ENCODE measurements around the gene SLC9B2. TPM values are rescaled to one million over a fixed set of nuclear protein-coding genes. Genes with fewer than 3 reads are reported as not detected.

Gene SLC9B2
- total and polyA plus RNA-seq, 10 of the 15 experiments (the other 5 are each of a cell fraction or from before 2014, with no cell fraction given) = 8.9 to 32.5 (median 25.3) TPM

DNA sequence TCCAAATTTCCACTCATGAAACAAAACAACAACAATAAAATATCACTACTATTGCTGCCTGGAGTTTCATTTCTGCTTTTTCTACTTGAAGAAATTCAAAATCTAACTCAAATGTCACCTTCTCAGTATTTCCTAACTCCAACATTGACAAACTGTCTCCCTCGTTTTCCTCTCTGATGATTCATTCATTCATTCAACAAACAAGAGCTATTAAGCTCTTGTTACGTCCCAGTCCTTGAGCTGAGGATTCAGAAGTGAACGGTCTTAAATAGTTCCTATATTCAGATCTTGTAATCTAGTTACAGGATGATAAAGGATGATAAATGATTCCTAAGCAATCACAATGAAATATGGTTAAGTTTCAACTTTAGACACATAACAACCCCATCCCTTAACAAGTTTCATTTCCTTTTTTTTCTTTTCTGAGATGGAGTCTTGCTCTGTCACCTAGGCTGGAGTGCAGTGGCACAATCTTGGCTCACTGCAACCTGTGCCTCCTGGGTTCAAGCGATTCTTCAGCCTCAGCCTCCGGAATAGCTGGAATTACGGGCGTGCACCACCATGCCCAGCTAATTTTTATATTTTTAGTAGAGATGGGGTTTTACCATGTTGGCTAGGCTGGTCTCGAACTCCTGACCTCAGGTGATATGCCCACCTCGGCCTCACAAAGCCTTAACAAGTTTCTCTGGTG, 1.7 kb downstream of the SLC9B2 start:
- ChIA-PET POLR2A (interaction anchor here (0.5 to 0.8 kb wide), 2 partner anchors 23 to 66 kb away, joined by 3 read pairs; no protein-coding TSS in a partner anchor), SMC1A (ENCODE audit: uncharacterized antibody, unreplicated experiment) (interaction anchor here (0.6 to 5.4 kb wide), 8 partner anchors 8 to 232 kb away, joined by 3 to 59 read pairs (median 4); no protein-coding TSS in a partner anchor), RAD21 (ENCODE audit: unreplicated experiment) (interaction anchor here (0.7 to 7.8 kb wide), 8 partner anchors 10 to 247 kb away, joined by 3 to 69 read pairs (median 4); partner anchors contain the start of genes CISD2 and UBE2D3), CTCF (interaction anchor here (0.8 to 2.6 kb wide), 4 partner anchors 10 to 20 kb away, joined by 3 to 17 read pairs (median 4); no protein-coding TSS in a partner anchor)
- DNase-seq (ENCODE audit: low read depth, low spot score) (peak; percentile 44), FAIRE-seq (peak; percentile 80), ATAC-seq (peak; percentile 61)
- Histone ChIP-seq H3K36me3 (ENCODE audit: control insufficient read depth in 2 of 2, insufficient read depth in 2 of 2, low read length in 1 of 2) (no peaks in the 10 kb centered on the region), H3K79me2 (ENCODE audit: control insufficient read depth, insufficient read depth, low read length) (peaks cover 59% of the 10 kb centered on the region), H3K27ac (ENCODE audit: control insufficient read depth, insufficient read depth) (peak overlapping the region; percentile 93), H3K27me3 (replicated peaks in 1 of 2; ENCODE audit: control insufficient read depth in 2 of 2, insufficient read depth in 2 of 2, low read length in 1 of 2) (no peaks in the 10 kb centered on the region), H3K9ac (ENCODE audit: control insufficient read depth, insufficient read depth, low read length) (peak overlapping the region; percentile 93), H3K4me2 (ENCODE audit: control insufficient read depth, insufficient read depth) (peak overlapping the region; percentile 94), H2AFZ (ENCODE audit: control insufficient read depth, low read depth, low read length) (no peak overlapping the region), H3K4me3 (peak overlapping the region; percentile 77), H3K4me1 (ENCODE audit: control insufficient read depth, insufficient read depth, low read length) (peaks cover 8% of the 10 kb centered on the region), H3K9me3 (replicated peaks; ENCODE audit: control insufficient read depth, insufficient read depth, low read length) (no peaks in the 10 kb centered on the region), H4K20me1 (ENCODE audit: control insufficient read depth, insufficient read depth) (no peaks in the 10 kb centered on the region)
- WGBS (ENCODE audit: insufficient coverage, insufficient replicate concordance, low lambda C conversion rate, missing lambda C conversion rate) = 1% methylated on average over 9 of the region's 9 CpGs
- intact Hi-C loops (cut with micrococcal nuclease; ENCODE audit: unreplicated experiment) = loop anchor here (2.0 to 5.0 kb wide), 2 partner anchors 208 to 248 kb away; partner anchors contain the start of genes CISD2 and UBE2D3
- in situ Hi-C loops (cut with MboI) = no loop called here
- BruUV-seq (replicated peaks) = no TSS peak
- TF ChIP-seq, protein P1, sequence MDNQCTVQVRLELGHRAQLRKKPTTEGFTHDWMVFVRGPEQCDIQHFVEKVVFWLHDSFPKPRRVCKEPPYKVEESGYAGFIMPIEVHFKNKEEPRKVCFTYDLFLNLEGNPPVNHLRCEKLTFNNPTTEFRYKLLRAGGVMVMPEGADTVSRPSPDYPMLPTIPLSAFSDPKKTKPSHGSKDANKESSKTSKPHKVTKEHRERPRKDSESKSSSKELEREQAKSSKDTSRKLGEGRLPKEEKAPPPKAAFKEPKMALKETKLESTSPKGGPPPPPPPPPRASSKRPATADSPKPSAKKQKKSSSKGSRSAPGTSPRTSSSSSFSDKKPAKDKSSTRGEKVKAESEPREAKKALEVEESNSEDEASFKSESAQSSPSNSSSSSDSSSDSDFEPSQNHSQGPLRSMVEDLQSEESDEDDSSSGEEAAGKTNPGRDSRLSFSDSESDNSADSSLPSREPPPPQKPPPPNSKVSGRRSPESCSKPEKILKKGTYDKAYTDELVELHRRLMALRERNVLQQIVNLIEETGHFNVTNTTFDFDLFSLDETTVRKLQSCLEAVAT (IDR thresholded peaks at IDR 0.05) = no peak
- TF ChIP-seq, protein P2, sequence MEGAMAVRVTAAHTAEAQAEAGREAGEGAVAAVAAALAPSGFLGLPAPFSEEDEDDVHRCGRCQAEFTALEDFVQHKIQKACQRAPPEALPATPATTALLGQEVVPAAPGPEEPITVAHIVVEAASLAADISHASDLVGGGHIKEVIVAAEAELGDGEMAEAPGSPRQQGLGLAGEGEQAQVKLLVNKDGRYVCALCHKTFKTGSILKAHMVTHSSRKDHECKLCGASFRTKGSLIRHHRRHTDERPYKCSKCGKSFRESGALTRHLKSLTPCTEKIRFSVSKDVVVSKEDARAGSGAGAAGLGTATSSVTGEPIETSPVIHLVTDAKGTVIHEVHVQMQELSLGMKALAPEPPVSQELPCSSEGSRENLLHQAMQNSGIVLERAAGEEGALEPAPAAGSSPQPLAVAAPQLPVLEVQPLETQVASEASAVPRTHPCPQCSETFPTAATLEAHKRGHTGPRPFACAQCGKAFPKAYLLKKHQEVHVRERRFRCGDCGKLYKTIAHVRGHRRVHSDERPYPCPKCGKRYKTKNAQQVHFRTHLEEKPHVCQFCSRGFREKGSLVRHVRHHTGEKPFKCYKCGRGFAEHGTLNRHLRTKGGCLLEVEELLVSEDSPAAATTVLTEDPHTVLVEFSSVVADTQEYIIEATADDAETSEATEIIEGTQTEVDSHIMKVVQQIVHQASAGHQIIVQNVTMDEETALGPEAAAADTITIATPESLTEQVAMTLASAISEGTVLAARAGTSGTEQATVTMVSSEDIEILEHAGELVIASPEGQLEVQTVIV (IDR thresholded peaks at IDR 0.05; ENCODE audit: borderline replicate concordance, partially characterized antibody) = no peak
- TF ChIP-seq, protein P3, sequence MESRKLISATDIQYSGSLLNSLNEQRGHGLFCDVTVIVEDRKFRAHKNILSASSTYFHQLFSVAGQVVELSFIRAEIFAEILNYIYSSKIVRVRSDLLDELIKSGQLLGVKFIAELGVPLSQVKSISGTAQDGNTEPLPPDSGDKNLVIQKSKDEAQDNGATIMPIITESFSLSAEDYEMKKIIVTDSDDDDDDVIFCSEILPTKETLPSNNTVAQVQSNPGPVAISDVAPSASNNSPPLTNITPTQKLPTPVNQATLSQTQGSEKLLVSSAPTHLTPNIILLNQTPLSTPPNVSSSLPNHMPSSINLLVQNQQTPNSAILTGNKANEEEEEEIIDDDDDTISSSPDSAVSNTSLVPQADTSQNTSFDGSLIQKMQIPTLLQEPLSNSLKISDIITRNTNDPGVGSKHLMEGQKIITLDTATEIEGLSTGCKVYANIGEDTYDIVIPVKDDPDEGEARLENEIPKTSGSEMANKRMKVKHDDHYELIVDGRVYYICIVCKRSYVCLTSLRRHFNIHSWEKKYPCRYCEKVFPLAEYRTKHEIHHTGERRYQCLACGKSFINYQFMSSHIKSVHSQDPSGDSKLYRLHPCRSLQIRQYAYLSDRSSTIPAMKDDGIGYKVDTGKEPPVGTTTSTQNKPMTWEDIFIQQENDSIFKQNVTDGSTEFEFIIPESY (IDR thresholded peaks at IDR 0.05) = no peak
- TF ChIP-seq, protein P4, sequence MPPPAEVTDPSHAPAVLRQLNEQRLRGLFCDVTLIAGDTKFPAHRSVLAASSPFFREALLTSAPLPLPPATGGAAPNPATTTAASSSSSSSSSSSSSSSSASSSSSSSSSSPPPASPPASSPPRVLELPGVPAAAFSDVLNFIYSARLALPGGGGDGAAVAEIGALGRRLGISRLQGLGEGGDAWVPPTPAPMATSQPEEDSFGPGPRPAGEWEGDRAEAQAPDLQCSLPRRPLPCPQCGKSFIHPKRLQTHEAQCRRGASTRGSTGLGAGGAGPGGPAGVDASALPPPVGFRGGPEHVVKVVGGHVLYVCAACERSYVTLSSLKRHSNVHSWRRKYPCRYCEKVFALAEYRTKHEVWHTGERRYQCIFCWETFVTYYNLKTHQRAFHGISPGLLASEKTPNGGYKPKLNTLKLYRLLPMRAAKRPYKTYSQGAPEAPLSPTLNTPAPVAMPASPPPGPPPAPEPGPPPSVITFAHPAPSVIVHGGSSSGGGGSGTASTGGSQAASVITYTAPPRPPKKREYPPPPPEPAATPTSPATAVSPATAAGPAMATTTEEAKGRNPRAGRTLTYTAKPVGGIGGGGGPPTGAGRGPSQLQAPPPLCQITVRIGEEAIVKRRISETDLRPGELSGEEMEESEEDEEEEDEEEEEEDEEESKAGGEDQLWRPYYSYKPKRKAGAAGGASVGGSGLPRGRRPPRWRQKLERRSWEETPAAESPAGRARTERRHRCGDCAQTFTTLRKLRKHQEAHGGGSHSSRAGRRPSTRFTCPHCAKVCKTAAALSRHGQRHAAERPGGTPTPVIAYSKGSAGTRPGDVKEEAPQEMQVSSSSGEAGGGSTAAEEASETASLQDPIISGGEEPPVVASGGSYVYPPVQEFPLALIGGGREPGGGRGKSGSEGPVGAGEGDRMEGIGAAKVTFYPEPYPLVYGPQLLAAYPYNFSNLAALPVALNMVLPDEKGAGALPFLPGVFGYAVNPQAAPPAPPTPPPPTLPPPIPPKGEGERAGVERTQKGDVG (CRISPR knock-in tag; IDR thresholded peaks at IDR 0.05) = no peak
- TF ChIP-seq MTA2 (IDR thresholded peaks at IDR 0.05; ENCODE audit: low read depth) = peak; percentile 83
- TF ChIP-seq, protein P5, sequence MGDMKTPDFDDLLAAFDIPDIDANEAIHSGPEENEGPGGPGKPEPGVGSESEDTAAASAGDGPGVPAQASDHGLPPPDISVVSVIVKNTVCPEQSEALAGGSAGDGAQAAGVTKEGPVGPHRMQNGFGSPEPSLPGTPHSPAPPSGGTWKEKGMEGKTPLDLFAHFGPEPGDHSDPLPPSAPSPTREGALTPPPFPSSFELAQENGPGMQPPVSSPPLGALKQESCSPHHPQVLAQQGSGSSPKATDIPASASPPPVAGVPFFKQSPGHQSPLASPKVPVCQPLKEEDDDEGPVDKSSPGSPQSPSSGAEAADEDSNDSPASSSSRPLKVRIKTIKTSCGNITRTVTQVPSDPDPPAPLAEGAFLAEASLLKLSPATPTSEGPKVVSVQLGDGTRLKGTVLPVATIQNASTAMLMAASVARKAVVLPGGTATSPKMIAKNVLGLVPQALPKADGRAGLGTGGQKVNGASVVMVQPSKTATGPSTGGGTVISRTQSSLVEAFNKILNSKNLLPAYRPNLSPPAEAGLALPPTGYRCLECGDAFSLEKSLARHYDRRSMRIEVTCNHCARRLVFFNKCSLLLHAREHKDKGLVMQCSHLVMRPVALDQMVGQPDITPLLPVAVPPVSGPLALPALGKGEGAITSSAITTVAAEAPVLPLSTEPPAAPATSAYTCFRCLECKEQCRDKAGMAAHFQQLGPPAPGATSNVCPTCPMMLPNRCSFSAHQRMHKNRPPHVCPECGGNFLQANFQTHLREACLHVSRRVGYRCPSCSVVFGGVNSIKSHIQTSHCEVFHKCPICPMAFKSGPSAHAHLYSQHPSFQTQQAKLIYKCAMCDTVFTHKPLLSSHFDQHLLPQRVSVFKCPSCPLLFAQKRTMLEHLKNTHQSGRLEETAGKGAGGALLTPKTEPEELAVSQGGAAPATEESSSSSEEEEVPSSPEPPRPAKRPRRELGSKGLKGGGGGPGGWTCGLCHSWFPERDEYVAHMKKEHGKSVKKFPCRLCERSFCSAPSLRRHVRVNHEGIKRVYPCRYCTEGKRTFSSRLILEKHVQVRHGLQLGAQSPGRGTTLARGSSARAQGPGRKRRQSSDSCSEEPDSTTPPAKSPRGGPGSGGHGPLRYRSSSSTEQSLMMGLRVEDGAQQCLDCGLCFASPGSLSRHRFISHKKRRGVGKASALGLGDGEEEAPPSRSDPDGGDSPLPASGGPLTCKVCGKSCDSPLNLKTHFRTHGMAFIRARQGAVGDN (IDR thresholded peaks at IDR 0.05) = 0 out of 2 replicates have a peak, but pooled peaks have one; percentile 39
- TF ChIP-seq SMARCA5 (IDR thresholded peaks at IDR 0.05) = 0 out of 2 replicates have a peak, but pooled peaks have one; percentile 39
